Natural killer cell (primary cell): ENCODE data around the gene DYRK3. TPM values are rescaled to one million over a fixed set of nuclear protein-coding genes. Genes with fewer than 3 reads are reported as not detected.

Source experiments
- ATAC-seq, 3 donors: fragments of 150-1000 bp in 2 of 3; fragments of 200-7000 bp in 1 of 3; cut with Tn5 transposase; 1 replicate in 1 of 3; 2 replicates in 2 of 3; pipeline ENCODE4 v1.10.0; 2021; ENCODE audit warnings: mild to moderate bottlenecking in 2 of 3, moderate library complexity in 2 of 3
- DNase-seq, 2 donors: peaks; one replicate each; pipeline versions ENCODE4 v3.0.0 to v3.0.0-alpha.2; 2013 to 2021; ENCODE audit warnings: mixed read lengths in 1 of 2
- H3K27ac ChIP-seq: one replicate; pipeline ENCODE4 v1.5.1; 2013; ENCODE audit warnings: mild to moderate bottlenecking, low read length
- H3K27me3 ChIP-seq: one replicate; pipeline ENCODE4 v1.6.1; 2013; ENCODE audit warnings: low read length; ENCODE audit not compliant: control insufficient read depth, insufficient read depth
- H3K36me3 ChIP-seq: one replicate; pipeline ENCODE4 v1.6.1; 2013; ENCODE audit warnings: low read length; ENCODE audit not compliant: control insufficient read depth, insufficient read depth
- H3K4me1 ChIP-seq: one replicate; pipeline ENCODE4 v1.6.1; 2013; ENCODE audit warnings: low read length; ENCODE audit not compliant: control insufficient read depth, insufficient read depth
- H3K4me3 ChIP-seq: one replicate; pipeline ENCODE4 v1.5.1; 2013; ENCODE audit warnings: low read length
- H3K9me3 ChIP-seq: one replicate; pipeline ENCODE4 v1.6.1; 2013; ENCODE audit warnings: low read length; ENCODE audit not compliant: control insufficient read depth, insufficient read depth
- H3K27ac Mint-ChIP-seq, 2 donors: one replicate each; pipeline ENCODE4 v1.8.0; 2022; ENCODE audit warnings: mild to moderate bottlenecking in 2 of 2, mixed read lengths in 2 of 2, moderate library complexity in 1 of 2
- H3K27me3 Mint-ChIP-seq, 2 donors: one replicate each; pipeline ENCODE4 v1.8.0; 2022; ENCODE audit warnings: low read depth in 2 of 2, mixed read lengths in 2 of 2
- H3K36me3 Mint-ChIP-seq: one replicate; pipeline ENCODE4 v1.8.0; 2022; ENCODE audit warnings: mixed read lengths
- H3K4me1 Mint-ChIP-seq, 2 donors: one replicate each; pipeline ENCODE4 v1.8.0; 2022; ENCODE audit warnings: mixed read lengths in 2 of 2
- H3K4me3 Mint-ChIP-seq: one replicate; pipeline ENCODE4 v1.8.0; 2022; ENCODE audit warnings: mild to moderate bottlenecking, moderate library complexity, mixed read lengths
- H3K9me3 Mint-ChIP-seq, 2 donors: one replicate each; pipeline ENCODE4 v1.8.0; 2022; ENCODE audit warnings: mixed read lengths in 2 of 2
- WGBS: methylation state at CpG from one replicate; pipeline ENCODE4 v1.1.7; 2013; ENCODE audit warnings: missing lambda C conversion rate; ENCODE audit not compliant: insufficient coverage; 5-methylcytosine and 5-hydroxymethylcytosine counted together
- intact Hi-C: fragments of 100-400 bp; cut with micrococcal nuclease; formaldehyde crosslinking; loops from one replicate; pipeline ENCODE4 v1.14.2; 2022
- total RNA-seq, 4 donors: library from RNA; stranded (reverse); fragments of 120-200 nt in 1 of 4; gene quantifications; one replicate each; pipeline versions ENCODE4 v1.2.3 to v1.2.4, GENCODE V29; 2013 to 2022
- TF ChIP-seq, protein P1 (sequence below): fragments of 200-600 bp; IDR thresholded peaks from one replicate; pipeline ENCODE4 v1.8.0; 2022; ENCODE audit warnings: antibody characterized with exemption

The DYRK3 gene
- total RNA-seq, 3 donors from 2014 or later (not counting 1 experiment from before 2014, with no cell fraction given): 0.16 to 0.66 (median 0.43) TPM

DNA sequence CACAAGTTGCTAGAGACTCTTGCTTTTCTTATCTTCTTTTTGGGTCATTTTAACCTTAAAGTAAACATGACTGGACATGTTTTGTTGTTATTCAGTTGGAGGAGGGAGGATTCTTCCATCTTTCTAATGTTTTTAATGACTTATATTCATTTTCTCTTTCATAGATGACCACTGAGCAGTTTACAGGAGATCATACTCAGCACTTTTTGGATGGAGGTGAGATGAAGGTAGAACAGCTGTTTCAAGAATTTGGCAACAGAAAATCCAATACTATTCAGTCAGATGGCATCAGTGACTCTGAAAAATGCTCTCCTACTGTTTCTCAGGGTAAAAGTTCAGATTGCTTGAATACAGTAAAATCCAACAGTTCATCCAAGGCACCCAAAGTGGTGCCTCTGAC, 11.9 kb downstream of the DYRK3 start:
- H3K27ac ChIP-seq: no peak overlapping the region
- no peak overlapping the region for H3K4me3 Mint-ChIP-seq
- H3K27ac Mint-ChIP-seq: no peak overlapping the region
- H3K27me3 ChIP-seq: no peaks in the 10 kb centered on the region
- no peaks in the 10 kb centered on the region for H3K36me3 Mint-ChIP-seq
- no peaks in the 10 kb centered on the region for H3K9me3 ChIP-seq
- no peaks in the 10 kb centered on the region for H3K4me1 ChIP-seq
- no peaks in the 10 kb centered on the region for H3K9me3 Mint-ChIP-seq
- peaks cover 0 to 18% of the 10 kb centered on the region in 2 donors for H3K27me3 Mint-ChIP-seq
- TF ChIP-seq, protein P1, sequence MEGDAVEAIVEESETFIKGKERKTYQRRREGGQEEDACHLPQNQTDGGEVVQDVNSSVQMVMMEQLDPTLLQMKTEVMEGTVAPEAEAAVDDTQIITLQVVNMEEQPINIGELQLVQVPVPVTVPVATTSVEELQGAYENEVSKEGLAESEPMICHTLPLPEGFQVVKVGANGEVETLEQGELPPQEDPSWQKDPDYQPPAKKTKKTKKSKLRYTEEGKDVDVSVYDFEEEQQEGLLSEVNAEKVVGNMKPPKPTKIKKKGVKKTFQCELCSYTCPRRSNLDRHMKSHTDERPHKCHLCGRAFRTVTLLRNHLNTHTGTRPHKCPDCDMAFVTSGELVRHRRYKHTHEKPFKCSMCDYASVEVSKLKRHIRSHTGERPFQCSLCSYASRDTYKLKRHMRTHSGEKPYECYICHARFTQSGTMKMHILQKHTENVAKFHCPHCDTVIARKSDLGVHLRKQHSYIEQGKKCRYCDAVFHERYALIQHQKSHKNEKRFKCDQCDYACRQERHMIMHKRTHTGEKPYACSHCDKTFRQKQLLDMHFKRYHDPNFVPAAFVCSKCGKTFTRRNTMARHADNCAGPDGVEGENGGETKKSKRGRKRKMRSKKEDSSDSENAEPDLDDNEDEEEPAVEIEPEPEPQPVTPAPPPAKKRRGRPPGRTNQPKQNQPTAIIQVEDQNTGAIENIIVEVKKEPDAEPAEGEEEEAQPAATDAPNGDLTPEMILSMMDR: no peak
- no peak overlapping the region for H3K4me3 ChIP-seq
- DNase-seq (no peak), ATAC-seq (no peak)
- intact Hi-C loops: no loop called here
- H3K36me3 ChIP-seq: no peaks in the 10 kb centered on the region
- no peaks in the 10 kb centered on the region for H3K4me1 Mint-ChIP-seq

GRCh38 chr1:206649261-206649921, 14.1 kb downstream of the DYRK3 start:
- Histone ChIP-seq H3K4me3 (no peak overlapping the region), H3K9me3 (no peaks in the 10 kb centered on the region), H3K27ac (no peak overlapping the region), H3K4me1 (no peaks in the 10 kb centered on the region), H3K27me3 (no peaks in the 10 kb centered on the region), H3K36me3 (no peaks in the 10 kb centered on the region)
- no peaks in the 10 kb centered on the region for H3K36me3 Mint-ChIP-seq
- H3K4me3 Mint-ChIP-seq: no peak overlapping the region
- H3K27ac Mint-ChIP-seq: no peak overlapping the region
- DNase-seq: no peak
- 90% methylated on average over 5 of the region's 5 CpGs for WGBS
- H3K9me3 Mint-ChIP-seq: no peaks in the 10 kb centered on the region
- no peak for ATAC-seq
- TF ChIP-seq, protein P1: no peak
- intact Hi-C loops: no loop called here
- H3K4me1 Mint-ChIP-seq: no peaks in the 10 kb centered on the region
- H3K27me3 Mint-ChIP-seq: peaks cover 6 to 13% of the 10 kb centered on the region in 2 donors

- Mint-ChIP-seq H3K4me3 (no peak overlapping the region), H3K27ac (no peak overlapping the region), H3K4me1 (no peaks in the 10 kb centered on the region), H3K27me3 (peaks cover 6 to 13% of the 10 kb centered on the region in 2 donors), H3K9me3 (no peaks in the 10 kb centered on the region), H3K36me3 (no peaks in the 10 kb centered on the region)
- no peak overlapping the region for H3K4me3 ChIP-seq
- H3K36me3 ChIP-seq: no peaks in the 10 kb centered on the region
- ATAC-seq (no peak), DNase-seq (no peak)
- H3K4me1 ChIP-seq: no peaks in the 10 kb centered on the region
- no peak overlapping the region for H3K27ac ChIP-seq
- 92% methylated on average over 3 of the region's 3 CpGs for whole genome bisulfite sequencing
- no peaks in the 10 kb centered on the region for H3K27me3 ChIP-seq
- intact Hi-C loops: no loop called here
- TF ChIP-seq, protein P1: no peak
- H3K9me3 ChIP-seq: no peaks in the 10 kb centered on the region
Measured at GRCh38 chr1:206651014-206651413, 15.7 kb downstream of the DYRK3 start.
